Measurements from ENCODE around the gene RPS21. TPM values are rescaled to one million over a fixed set of nuclear protein-coding genes. Genes with fewer than 3 reads are reported as not detected.

The RPS21 gene
- 1,000 to 10,000 TPM in 3 of 6 donors, 100 to 1,000 TPM in 2, 10 to 100 TPM in 1; 94.6 to 1,381 (median 998) TPM for total RNA-seq

DNA sequence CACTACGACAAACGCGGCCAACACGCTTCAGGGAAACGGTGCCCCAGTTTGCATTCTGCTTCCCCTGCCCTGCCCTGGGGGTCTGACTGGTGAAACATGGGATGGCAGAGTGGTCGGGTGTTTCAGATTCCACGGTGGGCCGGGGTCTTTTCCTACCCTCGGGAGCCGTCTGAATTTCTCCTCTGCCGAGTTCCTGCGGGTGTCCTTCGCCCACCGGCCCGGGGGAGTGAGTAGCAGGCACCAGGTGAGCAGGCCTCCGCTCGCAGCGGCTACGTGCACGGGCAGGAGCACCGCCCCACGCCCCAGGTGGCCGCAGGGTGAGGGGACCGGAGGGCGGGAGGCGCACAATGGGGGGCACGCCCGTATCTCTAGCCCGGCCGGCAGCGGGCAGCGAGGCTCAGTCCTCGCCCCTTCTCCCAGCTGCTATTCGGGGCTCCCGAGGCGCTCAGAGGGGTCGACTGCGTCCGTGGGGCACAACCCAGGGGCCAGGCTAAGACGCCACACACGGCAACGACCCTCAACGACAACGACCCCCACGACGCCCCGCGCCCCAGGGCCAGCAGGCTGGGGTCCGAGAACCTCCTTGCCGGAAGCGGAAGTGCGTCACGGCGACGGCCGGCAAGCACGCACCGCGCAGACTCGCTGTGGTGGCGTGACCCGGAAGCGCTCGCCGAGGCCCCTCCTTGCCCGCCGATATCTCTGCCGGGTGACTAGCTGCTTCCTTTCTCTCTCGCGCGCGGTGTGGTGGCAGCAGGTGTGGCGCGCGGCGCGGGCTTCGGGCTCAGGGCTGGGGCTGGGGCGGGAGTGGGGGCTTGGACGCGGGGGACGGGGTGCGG, at the start of gene RPS21:
RPS21 (plus strand) TSS at position 721 of the 836 bp plus-strand sequence. CDS start 236 bp downstream, outside the sequence.
- peak within 1 kb of the TSS; percentile 91 to 100 (median 99) for H3K4me3 ChIP-seq
- DNase-seq (peak; percentile 94 to 99), ATAC-seq (ENCODE audit: low FRiP score in 2 of 2) (peak; percentile 94 to 97)
- peak; percentile 96 to 99 for TF ChIP-seq POLR2AphosphoS5 (IDR thresholded peaks at IDR 0.05)
- TF ChIP-seq POLR2A (IDR thresholded peaks at IDR 0.05) = peak in 3 of 4 donors; percentile 30 to 88 (median 64)
- TF ChIP-seq, protein P1, sequence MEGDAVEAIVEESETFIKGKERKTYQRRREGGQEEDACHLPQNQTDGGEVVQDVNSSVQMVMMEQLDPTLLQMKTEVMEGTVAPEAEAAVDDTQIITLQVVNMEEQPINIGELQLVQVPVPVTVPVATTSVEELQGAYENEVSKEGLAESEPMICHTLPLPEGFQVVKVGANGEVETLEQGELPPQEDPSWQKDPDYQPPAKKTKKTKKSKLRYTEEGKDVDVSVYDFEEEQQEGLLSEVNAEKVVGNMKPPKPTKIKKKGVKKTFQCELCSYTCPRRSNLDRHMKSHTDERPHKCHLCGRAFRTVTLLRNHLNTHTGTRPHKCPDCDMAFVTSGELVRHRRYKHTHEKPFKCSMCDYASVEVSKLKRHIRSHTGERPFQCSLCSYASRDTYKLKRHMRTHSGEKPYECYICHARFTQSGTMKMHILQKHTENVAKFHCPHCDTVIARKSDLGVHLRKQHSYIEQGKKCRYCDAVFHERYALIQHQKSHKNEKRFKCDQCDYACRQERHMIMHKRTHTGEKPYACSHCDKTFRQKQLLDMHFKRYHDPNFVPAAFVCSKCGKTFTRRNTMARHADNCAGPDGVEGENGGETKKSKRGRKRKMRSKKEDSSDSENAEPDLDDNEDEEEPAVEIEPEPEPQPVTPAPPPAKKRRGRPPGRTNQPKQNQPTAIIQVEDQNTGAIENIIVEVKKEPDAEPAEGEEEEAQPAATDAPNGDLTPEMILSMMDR (IDR thresholded peaks at IDR 0.05) = peak in 3 of 6 experiments; percentile 3 to 38 (median 25)
- peak in 1 of 4 donors; percentile 81 for TF ChIP-seq EP300 (IDR thresholded peaks at IDR 0.05)
- WGBS, 2 donors = 0% methylated on average over 33 of the region's 83 CpGs; no CpG with 5 or more reads in 1 of the 2 donors
- H3K27ac ChIP-seq = peak within 1 kb of the TSS; percentile 93 to 97 (median 95)
- peaks cover 2 to 38% (median 18%) of the 10 kb centered on the region in 4 donors for H3K36me3 ChIP-seq
- H3K27me3 ChIP-seq = no peaks in the 10 kb centered on the region
- peaks cover 25 to 42% (median 32%) of the 10 kb centered on the region in 4 donors for H3K4me1 ChIP-seq
- no peaks in the 10 kb centered on the region for H3K9me3 ChIP-seq

DNA sequence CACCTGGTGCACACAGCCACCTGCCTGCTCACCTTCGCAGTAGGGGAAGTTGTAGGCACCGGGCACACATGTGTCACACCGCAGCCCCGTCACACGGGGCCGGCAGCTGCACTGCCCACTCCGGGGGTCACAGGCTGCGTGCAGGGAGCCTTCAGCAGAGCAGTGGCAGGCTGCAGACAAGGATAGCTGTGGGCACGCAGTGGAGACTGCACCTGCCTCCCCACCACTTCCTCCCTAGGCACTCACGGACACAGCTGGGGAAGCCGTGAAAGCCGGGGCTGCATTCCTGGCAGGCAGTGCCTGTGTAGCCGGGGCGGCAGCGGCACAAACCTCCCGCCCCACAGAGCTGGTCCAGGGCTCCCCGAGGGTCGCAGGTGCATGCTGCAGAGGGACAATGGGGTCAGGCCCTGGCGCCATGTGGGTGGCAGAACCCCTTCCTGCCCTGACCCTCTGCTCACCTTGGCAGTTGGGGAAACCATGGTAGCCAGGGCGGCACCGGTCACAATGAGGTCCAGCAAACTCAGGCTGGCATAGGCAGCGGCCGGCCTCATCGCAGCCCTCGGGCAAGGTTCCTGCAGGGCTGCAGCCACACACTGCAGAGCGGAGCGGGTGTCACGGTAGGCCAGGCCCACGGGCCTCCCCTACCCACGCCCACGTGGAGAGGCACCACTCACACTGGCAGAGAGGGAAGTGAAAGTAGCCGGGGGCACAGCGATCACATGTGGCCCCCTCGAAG, 49.2 kb upstream of the RPS21 start:
- TF ChIP-seq, protein P1 (IDR thresholded peaks at IDR 0.05) = no peak
- TF ChIP-seq EP300 (IDR thresholded peaks at IDR 0.05) (no peak), POLR2AphosphoS5 (IDR thresholded peaks at IDR 0.05) (no peak), POLR2A (IDR thresholded peaks at IDR 0.05) (no peak)
- DNase-seq (peak in 1 of 2 donors; percentile 82), ATAC-seq (ENCODE audit: low FRiP score in 2 of 2) (peak in 1 of 2 donors; percentile 7)
- Histone ChIP-seq H3K36me3 (peaks cover 10 to 98% (median 64%) of the 10 kb centered on the region in 4 donors), H3K27me3 (no peaks in the 10 kb centered on the region), H3K4me3 (no peak overlapping the region), H3K27ac (peak overlapping the region in 1 of 4 donors; percentile 21), H3K9me3 (no peaks in the 10 kb centered on the region), H3K4me1 (no peaks in the 10 kb centered on the region)
- 74% methylated on average over 24 of the region's 34 CpGs; no CpG with 5 or more reads in 1 of the 2 donors for WGBS, 2 donors

DNA sequence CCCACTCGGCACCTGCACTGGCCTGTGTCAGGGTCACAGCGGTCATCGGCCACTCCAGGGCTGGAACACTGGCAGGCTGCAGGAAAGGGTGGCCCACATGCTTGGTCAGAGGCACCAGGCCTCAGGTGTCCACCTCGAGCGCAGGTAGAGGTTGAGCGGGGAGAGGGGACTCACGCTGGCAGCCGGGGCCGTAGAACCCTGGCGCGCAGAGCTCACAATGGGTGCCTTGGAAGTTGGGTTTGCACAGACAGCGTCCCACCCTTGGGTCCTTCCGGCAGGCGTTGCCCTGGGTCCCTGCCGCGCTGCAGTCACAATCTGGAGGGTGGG, 48.6 kb upstream of the RPS21 start:
- no peak for ATAC-seq (ENCODE audit: low FRiP score in 2 of 2)
- H3K36me3 ChIP-seq = peaks cover 10 to 98% (median 60%) of the 10 kb centered on the region in 4 donors

DNA sequence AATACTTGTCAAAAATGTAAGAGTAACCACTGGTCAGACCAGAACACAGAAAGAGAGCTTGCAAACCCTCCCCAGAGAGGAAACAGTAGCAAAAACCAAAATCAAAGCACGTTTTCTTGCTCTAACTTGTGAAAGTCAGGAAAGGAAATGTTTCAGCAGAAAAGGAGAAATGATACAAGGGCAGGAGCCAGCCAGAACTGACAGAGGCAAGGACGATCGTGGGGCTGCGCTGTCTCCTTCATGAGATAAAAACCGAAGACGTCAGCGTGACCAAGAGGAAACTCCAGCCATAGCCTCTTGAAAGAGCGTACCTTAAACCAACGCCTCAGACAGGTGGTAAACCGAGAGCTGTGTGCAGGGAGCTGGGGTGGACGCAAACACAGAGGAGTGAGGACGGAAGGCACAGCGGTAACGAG, 47.2 kb upstream of the RPS21 start:
- ATAC-seq (ENCODE audit: low FRiP score in 2 of 2) = no peak
- TF ChIP-seq POLR2A (IDR thresholded peaks at IDR 0.05) = no peak
- TF ChIP-seq EP300 (IDR thresholded peaks at IDR 0.05) = no peak
- TF ChIP-seq POLR2AphosphoS5 (IDR thresholded peaks at IDR 0.05) = no peak
- TF ChIP-seq, protein P1 (IDR thresholded peaks at IDR 0.05) = no peak
- H3K27me3 ChIP-seq = no peaks in the 10 kb centered on the region
- H3K9me3 ChIP-seq = no peaks in the 10 kb centered on the region
- no peak overlapping the region for H3K4me3 ChIP-seq
- DNase-seq = no peak
- H3K36me3 ChIP-seq = peaks cover 10 to 97% (median 48%) of the 10 kb centered on the region in 4 donors
- 61 to 71% methylated on average over 13 to 14 of the region's 14 CpGs for WGBS, 2 donors
- H3K4me1 ChIP-seq = no peaks in the 10 kb centered on the region
- H3K27ac ChIP-seq = no peak overlapping the region

More for the DNA sequence above, 48.6 kb upstream of the RPS21 start:
- Histone ChIP-seq H3K9me3 (no peaks in the 10 kb centered on the region), H3K4me3 (no peak overlapping the region), H3K4me1 (no peaks in the 10 kb centered on the region), H3K27me3 (no peaks in the 10 kb centered on the region), H3K27ac (peak overlapping the region in 1 of 4 donors; percentile 21)
- TF ChIP-seq, protein P1 (IDR thresholded peaks at IDR 0.05) = no peak
- TF ChIP-seq POLR2A (IDR thresholded peaks at IDR 0.05) (no peak), POLR2AphosphoS5 (IDR thresholded peaks at IDR 0.05) (no peak), EP300 (IDR thresholded peaks at IDR 0.05) (no peak)
- DNase-seq = peak in 1 of 2 donors; percentile 80
- 95 to 96% methylated on average over 13 to 16 of the region's 16 CpGs for WGBS, 2 donors
